GM18519 (cell line): Measurements from ENCODE around the gene PKHD1.

Source experiments
- ATAC-seq: cut with Tn5 transposase; IDR thresholded peaks from one replicate; pipeline ENCODE4 v1.9.1; 2021; ENCODE audit warnings: mild to moderate bottlenecking, moderate library complexity; ENCODE audit not compliant: unreplicated experiment, low FRiP score

Gene PKHD1

DNA sequence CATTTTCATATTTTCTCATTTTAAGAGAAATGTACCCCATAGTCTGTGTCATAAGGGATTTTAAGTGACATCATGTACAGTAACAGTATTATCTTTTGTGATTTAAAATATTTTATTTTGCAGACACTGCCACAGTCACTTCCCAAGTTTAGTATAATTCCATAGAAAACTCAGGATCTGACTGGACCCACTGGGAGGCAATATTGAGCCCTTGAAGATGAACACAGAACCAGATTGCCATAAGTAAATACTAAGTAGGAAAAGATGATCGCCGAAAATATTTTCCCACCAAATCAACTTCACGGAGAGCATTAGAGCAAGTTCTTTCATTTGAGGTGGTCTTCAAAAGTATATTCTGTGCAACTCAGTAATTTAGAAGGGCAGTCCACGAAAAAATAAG lies 17.6 kb upstream of the PKHD1 start:
- ATAC-seq = no peak

DNA sequence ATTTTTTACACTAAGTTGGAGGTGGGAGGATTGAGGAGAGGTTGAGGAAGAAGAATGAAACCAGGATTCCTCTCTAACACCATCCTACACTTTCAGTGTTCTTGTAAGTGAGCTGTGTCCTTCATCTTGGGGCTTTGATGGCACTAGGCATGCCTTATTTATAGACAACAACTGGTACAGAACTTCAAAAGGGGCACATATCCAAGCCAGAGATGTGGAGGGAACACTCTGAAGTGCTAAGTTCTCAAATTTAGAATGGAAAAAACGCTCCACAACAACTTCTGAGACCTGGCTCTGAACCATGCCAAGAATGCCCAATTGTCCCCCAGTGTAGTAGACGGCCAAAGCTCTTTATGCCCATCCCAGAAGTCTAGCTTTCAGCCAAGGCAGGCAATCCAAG lies 16.2 kb upstream of the PKHD1 start:
- no peak for ATAC-seq

DNA sequence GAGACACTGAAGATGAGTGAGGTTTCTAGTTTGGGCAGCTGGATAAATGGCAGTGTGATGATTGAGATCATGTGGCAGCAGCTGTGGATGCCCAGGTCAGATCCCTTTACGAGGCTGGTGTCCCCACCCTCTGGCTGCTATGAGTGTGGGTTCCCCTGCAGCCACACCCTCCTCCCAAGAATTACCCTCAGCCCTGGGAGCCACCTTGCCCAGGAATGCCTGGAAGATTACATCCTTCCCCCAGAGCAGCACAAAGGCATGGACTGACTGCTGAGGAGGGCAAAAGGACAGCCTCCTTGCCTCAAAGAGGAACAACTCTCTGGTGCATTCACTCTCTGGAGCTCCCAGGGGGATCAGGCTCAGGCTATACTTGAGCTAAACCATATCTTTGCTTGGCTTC lies 15.0 kb upstream of the PKHD1 start:
- no peak for ATAC-seq

DNA sequence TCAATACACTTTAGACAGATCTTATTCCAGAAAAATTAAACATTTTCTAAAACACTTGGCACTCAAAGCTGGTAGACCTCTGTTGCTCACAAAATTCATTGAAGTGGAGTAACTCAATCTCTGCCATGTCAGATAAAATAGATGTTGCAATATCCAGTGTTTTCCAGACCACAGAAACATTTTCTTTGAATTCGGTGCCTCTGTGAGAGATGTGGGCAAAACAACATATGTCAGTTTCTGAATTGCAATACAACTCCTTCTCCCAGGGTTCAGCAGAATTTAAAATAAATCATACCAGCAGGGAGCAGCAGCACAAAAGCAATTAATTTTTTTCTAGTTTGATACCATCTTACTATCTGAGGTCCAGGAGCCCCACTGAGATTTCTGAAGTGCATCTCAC lies 11.3 kb upstream of the PKHD1 start:
- no peak for ATAC-seq

DNA sequence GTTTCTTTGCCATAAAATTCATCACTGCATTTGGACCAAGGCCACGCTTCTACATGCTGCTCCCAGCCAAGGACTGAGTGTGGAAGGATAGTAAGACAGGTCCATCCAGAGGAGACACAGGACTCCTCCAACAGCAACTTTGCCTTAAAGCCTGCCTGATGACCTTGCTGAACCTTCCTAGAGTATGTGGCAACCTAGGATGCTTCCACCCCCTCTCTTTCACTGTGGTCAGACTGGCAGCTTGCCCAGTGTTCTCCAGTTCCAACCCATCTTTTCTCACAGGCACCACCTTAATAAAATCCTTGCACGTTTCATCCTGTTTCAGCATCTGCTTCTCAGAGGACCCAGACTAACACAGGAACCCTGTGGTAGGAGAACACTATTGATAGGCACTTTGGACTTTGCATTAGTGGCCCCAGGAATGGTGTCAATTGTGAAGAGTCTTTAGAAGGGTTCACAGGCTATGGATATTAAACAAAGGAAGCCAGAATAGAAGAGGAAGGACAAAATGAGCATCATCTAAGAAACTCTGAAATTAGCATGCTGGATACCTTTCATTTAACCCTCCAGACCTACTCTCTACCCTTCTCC lies 2.4 kb upstream of the PKHD1 start:
- no peak for ATAC-seq

DNA sequence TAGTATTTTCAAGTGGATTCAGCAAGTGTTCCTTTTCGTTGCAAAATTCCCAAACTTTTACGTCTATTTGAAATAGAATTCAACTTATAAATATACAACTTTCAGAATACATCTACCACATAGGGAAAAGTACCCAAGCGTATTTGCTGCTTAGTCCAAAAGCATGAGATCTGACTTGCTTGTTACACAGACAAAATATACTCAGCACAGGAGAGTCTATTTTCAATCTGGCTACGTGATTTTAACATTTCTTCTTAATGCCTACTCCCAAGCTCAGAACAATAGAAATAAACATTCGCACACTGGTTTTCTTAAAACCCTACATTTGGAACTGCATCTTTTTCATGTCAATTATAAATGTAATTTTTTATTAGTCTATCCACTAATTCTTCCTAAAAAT lies 672 bp downstream of the PKHD1 start:
- no peak for ATAC-seq

DNA sequence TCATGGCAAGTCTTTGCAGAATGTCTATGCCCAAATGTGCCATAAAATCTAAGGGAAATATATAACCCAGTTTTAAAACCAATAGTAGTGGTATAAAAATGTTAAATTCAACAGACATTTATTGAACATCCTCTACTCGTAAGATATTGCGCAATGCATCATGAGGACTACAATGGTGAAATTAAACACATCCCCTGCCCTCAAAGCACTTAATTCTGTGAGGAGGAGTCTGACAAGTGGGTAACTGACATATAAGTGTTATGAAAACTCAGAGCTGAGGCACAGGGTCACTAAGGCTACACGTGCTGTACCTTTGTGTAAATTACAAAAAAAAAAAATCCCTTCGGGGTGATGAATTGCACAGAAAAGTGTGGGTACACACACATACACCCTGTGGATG lies 6.2 kb downstream of the PKHD1 start:
- ATAC-seq = no peak

DNA sequence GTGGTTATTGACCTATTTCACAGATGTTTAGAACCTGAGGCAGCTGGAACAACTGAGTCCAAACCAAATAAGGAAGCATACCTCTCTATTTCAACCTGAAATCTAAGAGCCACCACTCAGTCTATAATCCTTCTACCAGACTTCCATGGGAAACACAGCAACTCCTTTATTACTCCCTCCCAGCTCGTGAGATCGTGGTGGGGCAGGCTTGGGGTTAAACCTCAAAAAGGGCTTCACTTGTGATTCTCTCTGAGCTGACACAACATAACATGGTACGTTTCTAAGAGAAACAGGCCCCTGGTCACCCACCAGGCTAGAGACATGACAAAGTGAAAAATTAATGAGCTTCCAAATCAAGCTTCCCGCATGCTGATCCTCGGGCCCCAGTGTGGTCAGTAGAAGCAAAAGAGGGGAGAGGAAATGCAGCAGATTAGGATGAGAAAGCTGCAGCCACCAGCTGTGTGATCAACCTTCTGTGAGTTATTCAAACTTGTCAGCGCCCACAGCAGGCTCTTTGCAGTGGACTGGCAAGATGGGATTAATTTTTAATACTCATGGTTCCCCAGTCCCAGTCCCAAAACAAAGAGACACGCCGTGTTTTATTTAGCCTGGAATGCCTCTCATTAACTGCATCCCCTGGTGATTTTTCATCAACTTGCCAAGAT lies 9.3 kb downstream of the PKHD1 start:
- ATAC-seq = no peak

DNA sequence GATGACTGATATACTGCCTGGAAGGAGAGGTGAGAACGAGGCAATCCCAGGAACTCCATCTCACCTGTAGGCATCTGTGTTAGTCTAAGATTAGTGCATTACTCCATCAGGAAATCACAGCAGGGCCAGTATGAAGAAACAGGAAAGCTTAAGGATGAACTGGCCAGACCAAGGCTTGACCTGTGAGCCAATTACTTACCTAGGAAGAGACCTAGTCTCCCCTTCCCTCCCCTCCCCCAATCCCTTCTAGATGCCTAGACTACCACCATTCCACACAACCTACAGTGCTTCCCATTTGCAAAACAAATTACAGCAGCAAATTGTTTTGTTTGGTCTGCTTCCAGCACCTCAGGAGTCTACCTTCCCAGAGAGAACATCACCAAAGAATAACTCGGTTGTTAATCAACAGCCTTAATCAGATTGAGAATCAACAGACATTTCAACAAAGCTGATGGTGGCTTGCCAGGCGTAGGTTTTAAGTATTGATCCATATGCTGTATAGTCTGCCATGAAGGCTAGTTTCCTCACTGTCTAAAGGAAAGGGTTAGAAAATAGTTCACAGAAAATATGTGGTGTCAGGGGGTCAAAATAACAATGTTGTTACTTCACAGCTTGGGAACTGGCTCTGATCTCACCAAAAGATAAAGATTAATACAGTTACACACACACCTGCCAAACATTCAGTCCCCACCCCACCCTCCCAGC lies 10.1 kb downstream of the PKHD1 start:
- no peak for ATAC-seq

DNA sequence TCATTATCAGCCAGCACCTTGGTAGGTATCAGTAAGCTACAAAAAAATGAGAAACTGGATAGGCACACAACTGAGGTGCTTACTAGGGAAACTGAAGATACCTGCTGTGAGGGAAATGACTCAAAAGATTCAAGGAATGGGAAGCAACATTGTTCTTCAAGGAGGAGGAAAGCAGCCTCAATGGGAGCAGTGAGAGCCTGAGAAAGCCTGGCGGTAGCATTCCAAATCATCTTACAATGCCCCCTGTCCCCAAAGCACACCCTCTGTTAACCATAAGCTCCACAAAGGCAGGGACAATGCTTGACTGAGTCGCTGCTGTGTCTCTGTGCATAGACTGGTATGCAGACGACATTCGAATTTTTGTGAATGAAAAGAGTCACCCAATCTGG lies 10.6 kb downstream of the PKHD1 start:
- no peak for ATAC-seq

DNA sequence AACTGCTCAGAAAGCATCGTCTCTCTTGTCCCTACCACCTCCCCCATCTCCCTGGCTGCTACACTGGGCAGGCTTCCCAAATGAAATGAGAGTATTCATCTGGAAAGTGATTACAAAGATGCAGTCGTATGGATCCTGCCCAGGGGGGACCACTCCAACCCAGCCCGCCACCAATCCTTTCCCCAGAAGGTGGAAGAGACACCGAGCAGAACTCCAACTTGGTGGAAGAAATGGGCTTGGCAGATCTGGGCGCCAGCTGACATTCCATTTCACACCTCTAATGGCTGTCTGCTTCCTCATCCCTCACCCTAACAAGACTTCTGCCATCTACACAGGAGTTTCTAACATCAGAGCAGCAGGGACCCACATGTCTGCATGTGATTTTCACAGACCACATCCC lies 12.7 kb downstream of the PKHD1 start:
- no peak for ATAC-seq

DNA sequence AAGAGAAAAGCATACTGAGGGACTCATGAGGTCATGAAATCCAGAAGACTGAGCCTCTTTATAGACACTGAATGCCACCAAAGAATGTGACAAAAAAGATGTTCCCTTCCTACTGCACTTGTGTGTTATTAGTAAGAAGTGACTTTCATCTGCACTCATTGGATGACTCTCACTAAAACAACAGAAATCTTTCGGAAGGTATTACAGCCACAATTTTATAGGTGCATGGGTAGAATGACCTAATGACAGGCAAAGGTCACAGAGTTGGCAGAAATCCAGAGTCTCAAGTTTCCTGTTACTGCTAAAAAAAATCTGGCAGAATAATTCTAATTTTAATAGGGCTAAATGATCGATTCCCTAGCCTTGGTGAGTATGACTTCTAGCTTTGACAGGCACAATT lies 13.3 kb downstream of the PKHD1 start:
- ATAC-seq = no peak

DNA sequence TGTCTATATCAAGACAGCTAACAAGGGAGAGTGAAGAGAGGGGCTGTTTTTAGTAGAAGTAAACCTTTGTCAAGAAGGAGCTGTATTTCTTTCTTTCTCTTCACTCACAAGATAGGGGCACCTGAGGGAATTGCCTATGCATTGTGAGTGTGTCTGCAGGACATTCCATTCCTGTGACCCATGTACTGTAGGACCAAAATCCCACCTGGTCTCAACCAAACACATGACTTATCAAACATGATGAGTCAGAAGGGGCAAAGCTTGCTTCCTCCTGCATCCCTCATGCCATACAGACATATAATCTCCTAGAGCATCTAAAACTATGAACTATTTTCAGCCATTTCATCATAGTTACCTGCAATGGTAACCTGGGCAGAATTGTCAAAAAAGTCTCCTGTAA lies 21.8 kb downstream of the PKHD1 start:
- ATAC-seq = no peak

DNA sequence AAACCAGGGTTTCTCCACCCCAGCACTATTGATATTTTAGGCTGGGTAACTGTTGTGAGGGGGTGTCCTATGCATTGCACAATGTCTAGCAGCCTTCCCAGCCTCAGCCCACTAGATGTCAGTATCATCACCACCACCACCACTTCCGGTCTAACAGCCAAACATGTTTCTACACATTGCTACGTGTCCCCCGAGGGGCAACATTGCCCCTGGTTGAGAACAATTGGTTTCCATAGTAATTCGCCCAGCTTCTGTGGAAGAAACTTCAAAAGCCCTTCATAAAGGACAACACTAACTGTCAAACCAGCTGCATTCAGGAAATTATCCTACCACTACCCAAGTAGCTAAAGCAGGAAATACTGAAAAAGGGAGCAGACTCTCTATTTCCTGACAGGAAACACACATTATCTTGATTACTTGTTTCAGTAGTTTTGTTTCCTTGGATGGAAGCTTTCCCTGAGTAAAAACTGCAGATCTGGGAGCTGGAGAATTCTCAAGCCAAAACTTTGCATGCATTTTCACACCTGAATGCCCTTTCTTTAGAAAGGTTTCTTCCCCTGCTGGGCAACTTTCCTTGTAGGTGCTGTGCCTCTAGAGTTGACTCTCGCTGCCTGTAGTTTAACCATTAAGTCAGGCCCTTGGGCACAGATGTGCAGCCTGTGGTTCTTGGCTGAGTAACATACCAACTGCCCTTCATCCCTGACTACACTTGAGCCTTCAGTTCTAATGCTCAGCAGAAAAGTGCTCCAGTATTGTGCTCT lies 23.6 kb downstream of the PKHD1 start:
- ATAC-seq = peak; percentile 98

DNA sequence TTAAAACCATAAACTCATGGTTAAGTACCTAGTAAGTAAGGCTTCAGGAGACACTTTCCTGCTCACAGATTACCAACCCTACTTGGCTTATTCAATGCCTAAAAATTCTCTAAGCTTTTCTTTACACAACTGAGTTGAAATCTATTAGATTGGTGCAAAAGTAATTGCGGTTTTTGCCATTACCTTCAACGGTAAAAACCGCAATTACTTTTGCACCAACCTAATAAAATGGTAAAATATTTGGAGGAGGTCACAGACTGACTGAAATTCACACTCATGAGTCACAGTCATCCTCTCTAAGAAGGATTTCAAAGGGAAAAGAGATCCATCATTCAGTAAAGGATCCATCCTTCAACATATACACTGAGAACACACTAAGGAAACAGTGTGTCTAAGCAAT lies 25.9 kb downstream of the PKHD1 start:
- ATAC-seq = no peak

DNA sequence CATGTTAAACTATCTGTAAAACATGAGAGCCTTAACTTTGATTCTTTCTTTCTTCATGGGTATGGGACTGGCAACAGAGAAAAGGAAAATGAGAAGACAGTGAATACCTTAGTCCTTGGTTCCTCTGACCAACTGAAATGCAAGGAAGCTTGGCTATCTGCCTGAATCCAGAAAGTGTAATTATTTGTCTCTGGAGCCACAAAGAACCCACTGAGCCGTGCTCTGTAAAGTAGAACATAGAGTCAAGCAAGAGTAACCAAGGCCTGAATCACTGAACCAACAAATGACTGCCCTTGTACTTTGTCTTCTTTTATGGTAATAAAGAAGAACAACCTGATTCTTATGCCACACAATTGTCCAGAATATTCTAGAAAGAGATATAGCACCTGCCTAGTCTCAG lies 27.6 kb downstream of the PKHD1 start:
- ATAC-seq = no peak

DNA sequence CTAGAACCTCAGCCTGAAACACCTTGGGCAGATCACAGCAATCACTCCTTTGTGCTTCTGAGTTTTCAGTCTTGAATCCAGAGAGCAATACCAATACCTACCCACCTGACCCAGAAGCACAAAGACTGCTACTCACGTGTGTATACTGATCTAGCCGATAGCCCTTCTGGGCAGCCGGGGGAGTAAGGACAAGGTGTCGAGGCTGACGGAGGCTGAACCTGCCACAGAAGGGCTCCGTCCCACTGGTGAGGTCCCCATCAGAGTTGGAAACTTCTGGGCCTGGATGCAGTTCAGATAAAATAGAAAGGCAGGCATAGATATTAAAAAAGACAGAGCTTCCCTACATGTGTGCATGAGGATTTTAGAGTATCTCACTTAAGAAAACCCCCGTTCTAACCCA lies 32.0 kb downstream of the PKHD1 start:
- no peak for ATAC-seq

DNA sequence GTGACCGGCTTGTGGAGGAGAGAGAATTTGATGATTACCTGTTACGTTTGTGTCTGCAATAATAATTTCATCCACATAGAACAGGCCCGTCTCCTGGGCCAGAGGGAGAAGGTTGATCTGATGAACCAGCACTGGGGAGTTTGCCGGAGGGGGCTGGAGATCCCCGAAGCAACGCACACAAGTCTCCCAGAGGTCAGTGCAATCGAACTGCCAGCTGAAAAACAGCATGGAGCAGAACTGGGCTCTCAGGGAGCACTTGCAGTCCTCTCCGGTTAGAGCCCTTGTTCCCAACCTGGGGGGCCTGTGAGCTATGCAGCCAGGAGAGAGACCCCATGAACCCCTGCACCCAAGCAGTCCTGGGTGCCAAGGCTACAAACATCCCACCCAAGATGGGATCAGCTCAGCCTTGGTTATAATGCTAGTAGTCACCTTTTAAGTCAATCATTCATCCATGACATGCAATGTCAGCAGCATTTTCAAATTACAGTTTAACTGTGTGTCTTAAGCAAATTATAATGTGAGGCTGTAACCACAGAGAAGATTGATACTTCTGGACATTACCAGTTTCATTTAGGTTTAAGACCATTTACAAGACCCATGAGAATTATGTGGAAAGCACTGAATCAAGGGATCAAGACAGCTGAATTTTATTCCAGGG lies 34.2 kb downstream of the PKHD1 start:
- ATAC-seq = no peak

DNA sequence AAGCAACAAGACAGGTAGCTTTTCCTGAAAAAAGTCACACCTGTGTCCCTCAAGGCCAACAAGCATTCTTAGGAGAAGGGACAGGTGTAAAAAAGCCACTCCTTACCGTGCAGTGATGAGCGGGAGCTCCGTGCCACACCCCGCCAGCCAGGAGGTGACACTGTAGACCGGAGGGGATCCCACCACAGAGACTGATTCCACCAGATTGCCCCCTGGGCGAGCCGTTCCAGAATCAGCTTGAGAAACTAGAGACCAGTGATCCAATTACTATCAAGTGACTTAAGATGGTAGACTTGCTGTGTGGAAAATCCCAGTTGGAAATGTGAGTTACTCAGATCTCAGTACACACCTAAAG lies 37.4 kb downstream of the PKHD1 start:
- ATAC-seq = no peak

DNA sequence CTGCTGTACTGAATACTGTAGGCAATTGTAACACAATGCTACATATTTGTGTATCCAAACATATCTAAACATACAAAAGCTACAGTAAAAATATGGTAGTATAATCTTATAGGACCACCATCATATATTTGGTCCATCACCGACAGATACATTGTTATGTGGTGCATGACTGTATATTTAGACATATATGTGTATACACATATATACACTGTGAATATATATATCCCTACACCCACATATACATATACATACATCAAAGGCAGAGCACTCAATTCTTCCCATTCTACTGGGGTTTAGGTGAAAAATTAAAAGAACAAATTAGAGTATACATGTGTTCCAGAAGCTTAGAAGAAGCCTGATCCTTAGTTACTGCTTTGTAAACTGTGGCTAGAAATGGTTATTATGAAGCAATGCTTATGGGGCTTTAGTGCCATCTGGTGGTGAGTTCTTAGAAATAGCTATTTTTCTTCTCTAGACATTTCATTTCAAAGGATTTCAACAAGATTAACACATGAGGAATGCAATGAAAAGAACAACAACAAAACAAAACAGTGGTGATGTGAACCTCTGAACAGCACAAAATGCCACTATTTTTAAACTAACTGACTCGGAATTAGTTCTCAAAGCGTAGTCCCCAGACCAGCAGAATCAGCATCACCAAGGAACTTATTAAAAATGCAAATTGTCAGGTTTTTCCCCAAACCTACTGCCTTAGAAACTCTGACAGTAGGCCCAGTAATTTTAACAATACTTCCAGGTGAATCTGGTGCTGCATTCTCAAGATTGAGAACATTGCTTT lies 38.0 kb downstream of the PKHD1 start:
- ATAC-seq = peak; percentile 57
